HepG2 (cell line): ENCODE results near the gene LYSMD1. TPM values are rescaled to one million over a fixed set of nuclear protein-coding genes. Genes with fewer than 3 reads are reported as not detected.

Experiments
- BATF2 ChIP-seq: sonication (generic); formaldehyde crosslinking; IDR thresholded peaks from 2 replicates; pipeline ENCODE4 v1.8.0; 2022; ENCODE audit warnings: mild to moderate bottlenecking, missing genetic modification reagents, moderate library complexity
- BCLAF1 ChIP-seq: fragments of 450-650 bp; IDR thresholded peaks from 2 replicates; pipeline ENCODE4 v1.6.1; 2017; ENCODE audit warnings: mild to moderate bottlenecking
- CEBPG ChIP-seq: IDR thresholded peaks from 2 replicates; pipeline ENCODE4 v1.6.1; 2016
- CREBL2 ChIP-seq: sonication (generic); formaldehyde crosslinking; IDR thresholded peaks from 2 replicates; pipeline ENCODE4 v1.8.1; 2023; ENCODE audit warnings: missing genetic modification reagents, mild to moderate bottlenecking, borderline replicate concordance
- EHMT2 ChIP-seq: fragments of 200-600 bp; sonication (generic); IDR thresholded peaks from 2 replicates; pipeline ENCODE4 v1.7.0; 2017; ENCODE audit warnings: antibody characterized with exemption, low read depth, low read length, borderline replicate concordance
- GATA4 ChIP-seq: sonication (generic); IDR thresholded peaks from 2 replicates; pipeline ENCODE4 v1.6.1; 2016; ENCODE audit warnings: antibody characterized with exemption, low read depth, borderline replicate concordance
- KAT7 ChIP-seq: IDR thresholded peaks from 2 replicates; pipeline ENCODE4 v1.6.1; 2018; ENCODE audit warnings: borderline replicate concordance, missing compliant biosample characterization
- KLF9 ChIP-seq: IDR thresholded peaks from 2 replicates; pipeline ENCODE4 v1.6.1; 2016; ENCODE audit warnings: low read depth
- MAFG ChIP-seq: sonication (generic); formaldehyde crosslinking; IDR thresholded peaks from 2 replicates; pipeline ENCODE4 v1.5.1; 2020; ENCODE audit warnings: mild to moderate bottlenecking, missing genetic modification reagents
- MXD1 ChIP-seq: sonication (generic); formaldehyde crosslinking; IDR thresholded peaks from 2 replicates; pipeline ENCODE4 v1.4.0; 2020; ENCODE audit warnings: mild to moderate bottlenecking, missing genetic modification reagents
- SKIL ChIP-seq: sonication (generic); formaldehyde crosslinking; IDR thresholded peaks from 2 replicates; pipeline ENCODE4 v1.8.0; 2022; ENCODE audit warnings: missing genetic modification reagents, mild to moderate bottlenecking, moderate library complexity, borderline replicate concordance
- SNAI1 ChIP-seq: sonication (generic); formaldehyde crosslinking; IDR thresholded peaks from 2 replicates; pipeline ENCODE4 v1.5.0; 2020; ENCODE audit warnings: mild to moderate bottlenecking, missing genetic modification reagents, borderline replicate concordance
- TMF1 ChIP-seq: sonication (generic); formaldehyde crosslinking; IDR thresholded peaks from 2 replicates; pipeline ENCODE4 v1.8.1; 2022; ENCODE audit warnings: low read depth, missing genetic modification reagents
- U2AF1 ChIP-seq: fragments of 200-400 bp; formaldehyde crosslinking; optimal IDR thresholded peaks from 2 replicates; pipeline ENCODE3; 2017; ENCODE audit warnings: mild to moderate bottlenecking, low read depth, low read length
- ZBTB1 ChIP-seq: sonication (generic); formaldehyde crosslinking; IDR thresholded peaks from 2 replicates; pipeline ENCODE4 v1.4.0; 2020; ENCODE audit warnings: missing genetic modification reagents, borderline replicate concordance
- ZBTB21 ChIP-seq: sonication (generic); formaldehyde crosslinking; IDR thresholded peaks from 2 replicates; pipeline ENCODE4 v1.4.0; 2020; ENCODE audit warnings: missing genetic modification reagents
- ZNF10 ChIP-seq: sonication (generic); formaldehyde crosslinking; IDR thresholded peaks from 2 replicates; pipeline ENCODE4 v1.4.0; 2020; ENCODE audit warnings: mild to moderate bottlenecking, low read depth, missing genetic modification reagents, borderline replicate concordance
- ZNF234 ChIP-seq: sonication (generic); formaldehyde crosslinking; conservative IDR thresholded peaks from 2 replicates; pipeline ENCODE4 v1.5.1; 2020; ENCODE audit warnings: mild to moderate bottlenecking, missing genetic modification reagents
- ZNF354B ChIP-seq: sonication (generic); formaldehyde crosslinking; IDR thresholded peaks from 2 replicates; pipeline ENCODE4 v1.8.0; 2022; ENCODE audit warnings: mild to moderate bottlenecking, missing genetic modification reagents
- ZNF562 ChIP-seq: sonication (generic); formaldehyde crosslinking; IDR thresholded peaks from 2 replicates; pipeline ENCODE4 v1.8.0; 2022; ENCODE audit warnings: missing genetic modification reagents, borderline replicate concordance
- ZNF597 ChIP-seq: sonication (generic); formaldehyde crosslinking; IDR thresholded peaks from 2 replicates; pipeline ENCODE4 v1.5.0; 2020; ENCODE audit warnings: missing genetic modification reagents
- ZNF616 ChIP-seq: sonication (generic); formaldehyde crosslinking; IDR thresholded peaks from 2 replicates; pipeline ENCODE4 v1.5.0; 2020; ENCODE audit warnings: low read depth, mild to moderate bottlenecking, missing genetic modification reagents
- ZSCAN30 ChIP-seq: sonication (generic); formaldehyde crosslinking; IDR thresholded peaks from 2 replicates; pipeline ENCODE4 v1.5.0; 2020; ENCODE audit warnings: mild to moderate bottlenecking, missing genetic modification reagents
- polyA plus RNA-seq, 8 experiments: library from polyadenylated mRNA; depleted of rRNA in 3 of 8; stranded (reverse) in 7 of 8; unstranded in 1 of 8; fragments of >200 nt; fragmentation: Illumina TruSeq in 4 of 8; extraction: Trizol in 4 of 8; gene quantifications; 2 replicates each; pipeline versions ENCODE4 v1.2.1 to v1.2.3, GENCODE V29; 2011 to 2016; ENCODE audit warnings: low read depth in 4 of 8, missing spikeins in 1 of 8, mixed read lengths in 1 of 8; ENCODE audit not compliant: insufficient read depth in 1 of 8
- total RNA-seq, 5 experiments: library from RNA; depleted of rRNA; stranded (reverse); fragments of >200 nt; fragmentation: Illumina TruSeq; extraction: Trizol; gene quantifications; 2 replicates each; pipeline ENCODE4 v1.2.3, GENCODE V29; 2016; ENCODE audit warnings: low read depth in 1 of 5

Gene LYSMD1
- total and polyA plus RNA-seq, 2 of the 13 experiments (the other 11 are each of a cell fraction or from before 2014, with no cell fraction given) = 3.8 to 4.8 TPM

DNA sequence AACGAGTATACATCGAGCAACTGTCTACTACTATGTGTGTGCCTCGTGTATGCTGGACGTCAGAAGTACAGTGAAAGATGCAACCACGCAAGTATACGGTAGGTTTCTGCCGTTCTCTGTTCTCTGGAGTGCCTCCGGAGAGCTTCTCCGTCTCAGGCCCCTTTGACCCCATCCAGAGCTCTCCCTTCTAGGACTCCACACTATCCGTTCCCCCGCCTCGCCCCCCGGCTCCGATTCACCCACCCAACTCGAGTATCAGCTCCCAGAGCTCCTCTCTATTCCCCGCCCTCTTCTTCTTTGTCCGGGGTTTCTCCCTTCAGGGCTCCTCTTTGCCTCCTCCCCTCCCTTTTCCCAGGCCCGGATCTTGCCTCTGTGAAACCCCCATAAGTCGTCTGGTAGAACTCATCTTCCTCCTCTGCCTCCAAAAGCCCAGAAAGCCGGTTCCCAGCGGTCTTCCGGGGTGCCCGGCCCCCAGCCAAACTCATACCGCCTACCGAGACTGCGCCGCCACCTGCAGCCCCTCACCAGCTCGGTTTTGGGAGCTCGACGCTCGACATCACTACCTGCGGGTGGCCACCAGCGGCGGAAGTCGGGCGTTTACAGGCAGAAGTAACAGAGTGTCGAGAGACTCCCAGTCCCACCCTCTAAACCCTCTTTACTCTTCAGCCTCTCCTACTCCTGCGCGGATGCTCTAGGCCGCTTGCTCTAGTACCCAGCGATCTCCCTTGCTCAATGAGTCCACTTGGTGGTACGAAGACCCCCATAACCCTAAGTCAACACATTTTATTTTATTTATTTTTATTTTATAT, 24.1 kb upstream of the LYSMD1 start, which contains the start of gene VPS72 (continued):
- TF ChIP-seq ZNF597 (no peak), EHMT2 (no peak), MAFG (no peak), GATA4 (0 out of 2 replicates have a peak, but pooled peaks have one; percentile 35), ZBTB21 (no peak), U2AF1 (no peak), ZNF234 (no peak), KAT7 (CRISPR knock-in tag) (peak; percentile 87; the same call in 1 of the 2 replicates), ZNF354B (CRISPR knock-in tag) (no peak), ZBTB1 (CRISPR knock-in tag) (no peak), ZNF562 (CRISPR knock-in tag) (no peak), KLF9 (CRISPR knock-in tag) (no peak), SNAI1 (0 out of 2 replicates have a peak, but pooled peaks have one; percentile 40), ZNF616 (CRISPR knock-in tag) (no peak), TMF1 (0 out of 2 replicates have a peak, but pooled peaks have one; percentile 70), CEBPG (CRISPR knock-in tag) (peak; percentile 23; the same call in 1 of the 2 replicates), BATF2 (no peak), SKIL (CRISPR knock-in tag) (no peak), CREBL2 (CRISPR knock-in tag) (no peak), ZSCAN30 (CRISPR knock-in tag) (no peak), MXD1 (CRISPR knock-in tag) (peak; percentile 57; the same call in 1 of the 2 replicates), ZNF10 (CRISPR knock-in tag) (no peak), BCLAF1 (no peak)
